ENCODE measurements around the gene ANGPTL3.

The ANGPTL3 gene

GRCh38 chr1:62589321-62589720 is 8.0 kb upstream of the ANGPTL3 start:
- DNase-seq (ENCODE audit: low spot score), result no peak
- no peak for TF ChIP-seq CTCF (IDR thresholded peaks at IDR 0.05; ENCODE audit: extremely low read depth, missing control alignments)

GRCh38 chr1:62590255-62590969 is 6.9 kb upstream of the ANGPTL3 start:
- TF ChIP-seq CTCF (IDR thresholded peaks at IDR 0.05; ENCODE audit: extremely low read depth, missing control alignments), result no peak
- no peak for DNase-seq (ENCODE audit: low spot score)

DNA sequence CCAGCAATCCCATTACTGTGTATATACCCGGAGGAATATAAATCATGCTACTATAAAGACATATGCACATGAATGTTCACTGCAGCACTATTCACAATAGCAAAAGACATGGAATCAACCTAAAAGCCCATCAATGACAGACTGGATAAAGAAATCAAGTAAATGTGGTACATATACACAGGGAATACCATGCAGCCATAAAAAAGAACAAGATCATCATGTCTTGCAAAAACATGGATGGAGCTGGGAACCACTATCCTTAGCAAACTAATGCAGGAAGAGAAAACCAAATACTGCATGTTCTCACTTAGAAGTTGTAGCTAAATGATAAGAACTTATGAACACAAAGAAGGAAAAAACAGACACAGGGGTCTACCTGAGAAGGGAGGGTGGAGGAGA is 6.4 kb upstream of the ANGPTL3 start:
- no peak for TF ChIP-seq CTCF (IDR thresholded peaks at IDR 0.05; ENCODE audit: extremely low read depth, missing control alignments)

GRCh38 chr1:62593825-62594394 is 3.4 kb upstream of the ANGPTL3 start:
- TF ChIP-seq CTCF (IDR thresholded peaks at IDR 0.05; ENCODE audit: extremely low read depth, missing control alignments), result no peak
- DNase-seq (ENCODE audit: low spot score), result no peak

More for the DNA sequence above, 6.4 kb upstream of the ANGPTL3 start:
- no peak for DNase-seq (ENCODE audit: low spot score)

DNA sequence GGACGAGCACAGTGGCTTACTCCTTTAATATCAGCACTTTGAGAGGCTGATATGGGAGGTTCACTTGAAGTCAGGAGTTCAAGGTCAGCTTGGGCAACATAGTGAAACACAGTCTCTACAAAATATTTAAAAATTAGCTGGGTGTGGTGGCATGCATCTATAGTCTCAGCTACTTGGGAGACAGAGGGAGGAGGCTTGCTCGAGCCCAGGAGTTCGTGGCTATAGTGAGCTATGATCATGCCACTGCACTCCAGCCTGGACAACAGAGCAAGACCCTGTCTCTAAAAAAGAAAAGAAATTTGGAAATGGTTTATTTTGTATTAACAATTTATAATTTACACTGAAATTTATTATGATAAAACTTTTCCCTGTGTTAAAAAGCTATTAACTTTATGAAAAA is 1.7 kb upstream of the ANGPTL3 start:
- DNase-seq (ENCODE audit: low spot score), result no peak
- no peak for TF ChIP-seq CTCF (IDR thresholded peaks at IDR 0.05; ENCODE audit: extremely low read depth, missing control alignments)

DNA sequence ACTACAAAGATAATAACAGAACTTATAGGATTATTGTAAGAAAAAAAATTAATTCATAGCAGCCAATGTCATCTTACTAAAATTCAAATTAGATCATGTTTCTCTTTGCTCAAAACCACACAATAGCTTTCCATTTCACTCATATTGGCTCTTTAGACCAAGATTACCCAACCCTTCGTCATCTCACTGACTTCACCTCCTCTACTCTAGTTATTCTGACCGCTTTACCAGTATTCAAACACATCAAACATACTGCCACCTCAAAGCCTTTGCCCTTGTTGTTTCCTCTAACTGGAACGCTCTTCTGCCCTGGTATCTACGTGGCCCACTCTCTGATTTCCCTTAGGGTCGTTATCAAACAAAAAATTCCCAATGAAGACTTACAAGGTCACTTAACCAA is 1.7 kb downstream of the ANGPTL3 start:
- no peak for TF ChIP-seq CTCF (IDR thresholded peaks at IDR 0.05; ENCODE audit: extremely low read depth, missing control alignments)
- no peak for DNase-seq (ENCODE audit: low spot score)

GRCh38 chr1:62601457-62601856 is 4.1 kb downstream of the ANGPTL3 start:
- DNase-seq (ENCODE audit: low spot score), result no peak

More at GRCh38 chr1:62601457-62601856, 4.1 kb downstream of the ANGPTL3 start:
- no peak for TF ChIP-seq CTCF (IDR thresholded peaks at IDR 0.05; ENCODE audit: extremely low read depth, missing control alignments)

Data from GM20000 (cell line).